SKM-1 treated with dmso at 0.1 percent for 144 hours (cell line): ENCODE data around the gene TLN1.

Experiments
- DNase-seq: peaks from one replicate; lab custom pipeline; 2025; ENCODE audit not compliant: unreplicated experiment; lab: John Stamatoyannopoulos, UW

The TLN1 gene, protein sequence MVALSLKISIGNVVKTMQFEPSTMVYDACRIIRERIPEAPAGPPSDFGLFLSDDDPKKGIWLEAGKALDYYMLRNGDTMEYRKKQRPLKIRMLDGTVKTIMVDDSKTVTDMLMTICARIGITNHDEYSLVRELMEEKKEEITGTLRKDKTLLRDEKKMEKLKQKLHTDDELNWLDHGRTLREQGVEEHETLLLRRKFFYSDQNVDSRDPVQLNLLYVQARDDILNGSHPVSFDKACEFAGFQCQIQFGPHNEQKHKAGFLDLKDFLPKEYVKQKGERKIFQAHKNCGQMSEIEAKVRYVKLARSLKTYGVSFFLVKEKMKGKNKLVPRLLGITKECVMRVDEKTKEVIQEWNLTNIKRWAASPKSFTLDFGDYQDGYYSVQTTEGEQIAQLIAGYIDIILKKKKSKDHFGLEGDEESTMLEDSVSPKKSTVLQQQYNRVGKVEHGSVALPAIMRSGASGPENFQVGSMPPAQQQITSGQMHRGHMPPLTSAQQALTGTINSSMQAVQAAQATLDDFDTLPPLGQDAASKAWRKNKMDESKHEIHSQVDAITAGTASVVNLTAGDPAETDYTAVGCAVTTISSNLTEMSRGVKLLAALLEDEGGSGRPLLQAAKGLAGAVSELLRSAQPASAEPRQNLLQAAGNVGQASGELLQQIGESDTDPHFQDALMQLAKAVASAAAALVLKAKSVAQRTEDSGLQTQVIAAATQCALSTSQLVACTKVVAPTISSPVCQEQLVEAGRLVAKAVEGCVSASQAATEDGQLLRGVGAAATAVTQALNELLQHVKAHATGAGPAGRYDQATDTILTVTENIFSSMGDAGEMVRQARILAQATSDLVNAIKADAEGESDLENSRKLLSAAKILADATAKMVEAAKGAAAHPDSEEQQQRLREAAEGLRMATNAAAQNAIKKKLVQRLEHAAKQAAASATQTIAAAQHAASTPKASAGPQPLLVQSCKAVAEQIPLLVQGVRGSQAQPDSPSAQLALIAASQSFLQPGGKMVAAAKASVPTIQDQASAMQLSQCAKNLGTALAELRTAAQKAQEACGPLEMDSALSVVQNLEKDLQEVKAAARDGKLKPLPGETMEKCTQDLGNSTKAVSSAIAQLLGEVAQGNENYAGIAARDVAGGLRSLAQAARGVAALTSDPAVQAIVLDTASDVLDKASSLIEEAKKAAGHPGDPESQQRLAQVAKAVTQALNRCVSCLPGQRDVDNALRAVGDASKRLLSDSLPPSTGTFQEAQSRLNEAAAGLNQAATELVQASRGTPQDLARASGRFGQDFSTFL (N-terminal part only)

DNA sequence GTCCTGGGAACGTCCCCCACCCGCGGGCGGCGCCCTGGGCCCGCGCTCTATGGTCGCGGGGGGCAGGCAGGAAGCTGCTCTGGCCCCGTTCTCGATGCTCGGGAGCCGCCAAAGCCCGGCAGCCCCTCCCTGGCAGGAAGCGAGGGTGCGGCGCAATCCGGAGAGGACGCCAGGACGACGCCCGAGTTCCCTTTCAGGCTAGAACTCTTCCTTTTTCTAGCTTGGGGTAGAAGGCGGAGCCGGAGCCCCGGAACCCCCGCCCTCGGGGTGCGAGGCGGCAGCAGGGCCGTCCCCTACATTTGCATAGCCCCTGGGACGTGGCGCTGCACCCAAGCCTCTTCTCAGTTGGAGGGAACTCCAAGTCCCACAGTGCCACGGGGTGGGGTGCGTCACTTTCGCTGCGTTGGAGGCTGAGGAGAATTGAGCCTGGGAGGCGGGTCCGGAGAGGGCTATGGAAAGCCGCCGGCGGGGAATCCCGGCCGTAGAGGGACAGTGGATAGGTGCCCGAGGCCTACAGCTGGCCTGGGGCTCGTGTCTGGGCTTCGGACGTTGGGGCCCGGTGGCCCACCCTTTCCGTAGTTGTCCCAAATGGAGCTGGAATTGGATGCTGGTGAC lies at the start of gene TLN1, which contains the start of gene CREB3:
Gene TLN1, minus strand, starts transcription at position 11 of the 615 bp plus-strand sequence. CDS start 6,501 bp downstream, outside the sequence.
Gene CREB3, plus strand, starts transcription at position 482 of the 615 bp plus-strand sequence. Its CDS starts 107 bp downstream, at position 589.
- DNase-seq, result peak; percentile 98

DNA sequence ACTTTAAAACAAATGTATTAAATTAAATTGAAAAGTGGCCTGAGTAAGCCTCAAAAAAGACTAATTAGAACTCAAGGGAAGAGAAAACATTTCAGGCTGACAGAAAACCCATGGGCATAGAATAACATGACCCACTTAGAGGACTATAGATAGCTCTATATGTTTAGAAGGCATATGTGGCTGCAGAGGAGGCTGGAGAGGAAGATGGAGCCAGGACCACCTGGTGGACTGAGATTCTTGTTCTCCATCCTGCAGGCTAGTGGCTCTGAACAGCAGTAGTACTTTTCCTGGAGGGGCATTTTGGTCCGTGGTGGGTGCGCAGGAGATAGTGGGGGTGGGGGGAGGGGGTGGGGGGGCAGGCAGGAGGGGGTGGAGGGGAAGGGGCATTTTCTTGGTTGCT lies 49.1 kb upstream of the TLN1 start:
- no peak for DNase-seq

DNA sequence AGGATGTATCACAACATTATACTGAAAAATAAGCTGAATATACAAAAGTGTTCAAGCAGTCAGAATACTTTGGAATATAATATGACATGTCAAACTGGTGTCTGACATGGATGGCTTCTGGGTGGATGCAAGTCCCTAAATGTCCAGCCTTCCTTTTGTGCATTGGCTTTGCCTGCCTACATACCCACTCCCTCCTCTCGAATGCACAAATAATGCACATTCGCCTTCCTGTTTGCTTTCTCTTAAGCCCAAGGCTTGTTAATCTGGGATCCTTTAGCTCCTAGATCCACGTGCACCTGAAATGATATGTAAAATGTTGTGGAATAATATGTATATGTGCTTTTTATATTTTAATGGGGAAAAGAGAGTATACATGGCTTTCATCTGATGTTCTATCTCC lies 46.5 kb upstream of the TLN1 start:
- no peak for DNase-seq

DNA sequence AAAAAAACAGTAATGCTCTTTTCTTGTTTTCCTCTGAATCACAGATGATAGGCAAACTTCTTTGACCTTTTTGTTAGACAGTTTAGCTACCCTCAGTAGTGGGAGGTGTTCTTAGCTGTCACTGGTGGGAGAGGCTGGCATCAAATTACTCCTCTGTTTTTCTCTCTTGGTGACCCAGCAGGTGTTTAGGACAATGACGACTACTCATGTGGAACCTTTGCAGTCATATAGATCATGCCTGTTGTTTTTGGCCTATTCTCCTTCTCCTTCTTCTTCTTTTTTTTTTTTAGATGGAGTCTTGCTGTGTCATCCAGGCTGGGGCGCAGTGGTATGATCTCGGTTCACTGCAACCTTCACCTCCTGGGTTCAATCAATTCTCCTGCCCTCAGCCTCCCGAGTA lies 44.0 kb upstream of the TLN1 start:
- DNase-seq, result no peak

DNA sequence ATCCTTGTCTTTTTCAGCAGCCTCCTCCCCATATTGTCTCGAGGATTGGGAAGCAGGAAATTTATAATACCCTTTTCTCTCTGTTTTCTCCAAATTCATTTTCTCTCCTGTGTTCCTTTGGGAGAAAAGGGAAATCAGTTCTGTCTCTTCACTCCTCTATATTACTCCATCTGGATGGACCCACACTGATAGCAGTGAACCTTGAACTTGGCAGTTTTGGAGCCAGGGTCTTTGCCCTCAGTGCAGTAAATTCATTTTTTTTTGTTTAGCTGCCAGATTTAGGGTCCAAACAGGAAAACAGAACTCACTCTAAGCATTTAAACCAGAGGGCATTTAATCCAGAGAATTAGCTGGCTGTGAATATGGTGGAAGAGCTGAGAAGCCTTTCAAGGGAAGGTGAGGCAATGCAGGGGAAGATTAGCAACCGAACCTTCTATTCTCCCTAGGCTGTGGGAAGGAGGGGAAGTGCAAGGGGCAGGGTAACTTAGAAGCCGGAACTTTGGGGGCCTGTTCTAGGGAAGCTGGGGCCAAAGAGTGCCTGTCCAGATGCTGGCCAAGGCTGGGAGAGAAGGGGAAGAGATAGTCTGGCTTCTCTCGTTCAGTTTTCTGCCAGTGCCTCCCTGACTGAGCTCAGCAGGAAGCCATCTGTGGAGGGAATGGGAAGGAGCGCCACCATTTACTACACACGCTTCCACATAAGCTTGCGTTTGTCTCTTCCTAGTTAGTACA lies 43.1 kb upstream of the TLN1 start:
- DNase-seq, result peak; percentile 69

DNA sequence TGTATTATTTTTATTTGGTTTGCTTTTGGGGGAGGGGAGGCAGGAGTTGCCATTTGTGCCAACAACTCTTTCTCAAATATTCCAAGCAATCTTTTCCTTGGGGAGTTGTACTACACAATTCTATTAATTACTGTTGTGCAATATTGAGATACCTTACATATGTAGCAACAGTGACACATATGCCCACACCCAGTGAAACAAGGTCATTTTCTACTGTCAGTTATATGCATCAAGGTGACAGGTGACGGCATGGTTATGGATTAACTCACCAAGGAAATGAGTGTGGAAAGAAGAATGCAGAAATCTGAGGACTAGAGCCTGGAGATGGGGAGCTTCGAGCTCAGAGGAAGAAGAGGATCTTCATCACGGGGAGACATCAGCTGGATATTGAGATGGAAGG lies 39.9 kb upstream of the TLN1 start:
- no peak for DNase-seq

DNA sequence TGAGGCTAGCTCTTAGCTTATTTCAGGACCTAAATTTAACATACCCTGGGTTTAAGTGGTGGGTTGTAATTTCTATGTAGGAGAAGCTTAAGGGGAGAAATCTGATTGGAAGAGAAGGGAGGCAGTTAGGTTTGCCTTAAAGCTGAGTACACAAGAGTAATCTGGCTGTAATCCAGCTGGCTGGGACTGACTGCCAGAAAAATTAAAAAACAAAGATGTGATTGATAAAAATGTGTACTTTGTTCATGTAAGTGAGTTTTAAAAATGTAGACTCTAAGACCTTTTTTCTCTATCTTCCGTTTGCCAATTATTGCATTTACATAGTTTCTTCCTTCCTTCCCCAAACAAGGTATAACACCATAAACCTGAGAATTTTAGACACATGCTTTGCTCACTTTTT lies 39.5 kb upstream of the TLN1 start:
- no peak for DNase-seq

DNA sequence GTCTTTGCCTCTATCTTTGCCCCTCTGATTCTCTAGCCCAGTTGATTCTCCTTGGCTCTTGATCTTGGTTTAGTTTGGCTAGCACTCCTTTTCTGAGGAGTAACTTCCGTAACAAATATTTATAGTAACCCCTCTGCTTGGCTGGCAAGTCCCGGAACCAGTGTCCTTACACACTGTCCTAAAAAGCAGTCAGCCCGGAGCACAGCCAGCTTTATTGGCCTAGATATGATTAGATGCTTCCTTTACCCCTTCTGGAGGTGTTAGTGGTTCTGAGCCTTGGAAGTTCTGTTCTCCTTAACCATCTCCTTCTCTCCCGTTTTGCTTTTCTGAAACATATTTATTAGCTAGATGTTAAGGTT lies 39.1 kb upstream of the TLN1 start:
- DNase-seq, result no peak

DNA sequence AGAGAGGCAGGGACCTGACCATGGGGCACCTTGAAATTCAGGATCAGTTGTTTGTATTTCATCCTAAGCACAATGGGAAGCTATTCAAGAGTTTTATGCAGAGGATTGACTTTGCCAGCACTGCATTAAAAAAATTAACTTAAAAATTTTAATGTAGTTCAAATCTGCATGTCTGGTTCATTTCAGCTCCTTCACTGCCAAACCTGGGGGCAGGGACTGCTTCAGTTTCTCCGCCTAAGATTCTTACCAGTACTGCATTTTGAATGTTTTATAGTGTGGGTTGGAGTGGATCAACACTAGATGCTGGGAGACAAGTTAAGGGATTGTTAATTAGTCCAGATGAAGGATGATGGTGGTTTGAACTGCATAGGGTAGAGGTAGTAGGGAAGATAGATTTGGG lies 37.8 kb upstream of the TLN1 start:
- DNase-seq, result no peak

DNA sequence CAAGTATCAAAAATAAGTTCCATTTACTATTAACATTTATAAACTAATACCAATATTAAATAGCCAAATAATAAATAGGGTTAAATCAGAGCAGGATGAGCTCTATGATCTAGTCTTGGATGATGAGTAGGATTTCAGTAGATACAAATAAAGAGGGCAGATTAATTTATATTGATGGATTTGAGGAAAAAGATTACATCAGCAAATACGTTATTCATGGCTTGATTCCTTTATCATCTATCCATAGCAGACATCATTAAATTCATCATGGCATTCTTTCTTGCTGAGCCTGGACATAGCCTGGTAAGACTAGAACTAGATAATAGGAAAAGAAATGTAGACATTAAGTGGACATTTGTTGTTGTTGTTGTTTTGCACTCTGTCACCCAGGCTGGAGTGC lies 35.5 kb upstream of the TLN1 start:
- no peak for DNase-seq

DNA sequence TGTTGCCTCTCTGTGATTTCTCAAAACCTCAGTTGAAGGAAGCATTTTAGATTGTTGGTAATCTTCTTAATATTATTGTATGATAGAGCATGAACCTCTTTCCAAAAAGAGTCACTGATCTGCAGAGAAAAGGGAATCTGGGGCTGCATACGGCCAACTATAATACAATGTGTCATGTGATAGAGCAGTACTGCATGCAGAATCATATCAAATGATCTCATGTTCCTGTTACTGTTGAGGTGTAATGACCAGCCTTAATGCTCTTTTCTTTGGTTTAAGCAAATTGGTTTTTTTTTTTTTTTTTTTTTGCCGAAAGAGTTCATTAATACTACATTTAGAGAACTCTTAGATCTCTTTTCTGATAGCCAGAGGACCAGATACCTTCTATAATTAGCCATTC lies 35.0 kb upstream of the TLN1 start:
- DNase-seq, result no peak

DNA sequence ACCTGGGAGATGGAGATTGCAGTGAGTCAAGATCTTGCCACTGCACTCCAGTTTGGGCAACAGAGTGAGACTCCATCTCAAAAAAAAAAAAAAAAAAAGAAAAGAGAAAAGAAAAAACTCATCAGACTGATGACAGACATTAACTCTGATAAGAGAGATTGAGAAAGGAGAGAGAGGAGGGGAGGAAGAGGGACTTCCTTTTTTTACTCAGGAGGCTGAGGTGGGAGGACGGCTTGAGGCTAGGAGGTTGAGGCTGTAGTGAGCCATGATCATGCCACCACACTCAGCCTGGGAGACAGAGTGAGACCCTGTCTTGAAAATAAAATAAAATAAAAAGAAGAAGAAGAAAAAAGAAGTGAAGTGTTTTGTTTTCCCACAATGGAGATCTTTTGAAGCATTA lies 31.8 kb upstream of the TLN1 start:
- no peak for DNase-seq

DNA sequence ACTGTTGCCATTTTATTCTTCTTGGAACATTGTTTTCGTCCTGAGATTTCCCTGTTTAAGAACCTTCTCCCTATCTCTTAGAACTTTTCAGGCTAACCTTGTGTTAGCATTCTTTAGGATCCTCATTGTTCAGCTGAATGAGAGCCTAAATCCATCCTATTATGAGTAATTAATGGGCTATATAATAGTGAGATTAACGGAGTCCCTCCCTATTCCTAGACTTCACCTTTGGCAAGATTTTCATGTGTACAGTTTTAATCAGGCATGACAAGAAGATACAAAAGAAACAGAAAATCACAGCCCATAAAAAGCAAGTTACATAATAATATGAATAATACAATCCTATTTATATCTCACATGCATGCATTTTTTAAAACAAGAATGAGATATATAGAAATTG lies 31.2 kb upstream of the TLN1 start:
- no peak for DNase-seq

DNA sequence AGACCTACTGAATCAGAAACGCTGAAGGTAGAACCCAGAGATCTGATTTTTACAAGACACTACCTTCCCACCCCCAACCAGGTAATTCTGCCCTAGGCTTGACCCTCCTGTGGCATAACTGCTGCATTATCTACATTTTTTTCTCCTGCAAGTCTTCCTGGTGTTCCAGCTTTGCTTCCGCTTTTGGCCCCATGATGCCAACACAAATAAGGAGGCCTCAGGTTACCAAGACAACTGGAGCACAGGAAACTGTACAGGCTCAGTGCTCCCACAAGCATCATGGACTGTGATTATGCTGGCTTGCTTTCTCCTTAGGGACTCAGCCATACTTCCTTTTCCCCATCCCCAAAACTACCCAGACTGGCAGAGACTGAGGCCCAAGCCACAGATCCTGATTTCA lies 28.7 kb upstream of the TLN1 start:
- DNase-seq, result no peak

DNA sequence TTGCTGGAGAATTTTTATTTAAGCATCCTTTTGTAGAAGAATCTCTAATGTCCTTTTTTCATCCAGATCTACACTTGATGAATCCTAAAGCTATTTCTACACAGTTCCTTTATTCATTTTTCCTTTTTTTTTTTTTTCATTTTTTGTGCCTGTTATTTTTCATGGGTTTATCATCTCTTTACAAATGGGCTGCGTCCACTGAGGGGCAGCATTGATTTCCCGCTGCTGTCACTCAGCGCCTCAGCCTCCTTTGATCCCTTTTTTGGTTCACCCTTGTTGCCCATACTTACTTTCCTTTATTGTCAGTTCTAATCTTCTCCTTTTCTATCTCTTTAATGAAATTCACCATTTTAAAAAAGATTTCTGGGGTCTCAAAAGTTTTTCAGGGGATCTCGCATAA lies 27.8 kb upstream of the TLN1 start:
- DNase-seq, result no peak

DNA sequence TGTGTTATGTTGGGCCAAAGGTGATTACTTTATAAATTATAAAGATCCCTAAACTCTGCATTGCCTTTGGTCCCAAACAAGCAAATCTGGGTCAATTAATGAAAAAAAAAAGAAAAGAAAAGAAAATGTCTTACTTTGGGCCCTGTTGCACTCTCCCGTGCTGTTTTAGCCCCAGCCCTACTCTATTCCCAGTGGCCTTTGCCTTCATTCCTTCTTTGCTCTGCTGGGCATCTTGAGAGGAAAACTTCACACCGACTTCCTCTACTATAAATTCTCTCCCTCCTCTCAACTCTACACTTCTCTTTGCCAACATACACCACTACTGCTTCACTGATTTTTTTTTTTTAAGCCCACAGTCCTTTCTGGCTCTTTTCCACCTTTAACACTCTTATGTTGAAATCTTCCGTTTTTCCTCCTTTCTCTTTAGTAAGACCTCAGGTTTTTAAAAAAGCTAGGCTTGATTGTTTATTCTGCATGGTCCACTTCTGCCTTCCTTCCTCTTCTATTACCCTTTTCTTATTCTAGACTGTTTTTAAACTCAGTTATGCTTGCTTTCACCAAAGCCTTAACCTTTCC lies 26.6 kb upstream of the TLN1 start:
- no peak for DNase-seq

DNA sequence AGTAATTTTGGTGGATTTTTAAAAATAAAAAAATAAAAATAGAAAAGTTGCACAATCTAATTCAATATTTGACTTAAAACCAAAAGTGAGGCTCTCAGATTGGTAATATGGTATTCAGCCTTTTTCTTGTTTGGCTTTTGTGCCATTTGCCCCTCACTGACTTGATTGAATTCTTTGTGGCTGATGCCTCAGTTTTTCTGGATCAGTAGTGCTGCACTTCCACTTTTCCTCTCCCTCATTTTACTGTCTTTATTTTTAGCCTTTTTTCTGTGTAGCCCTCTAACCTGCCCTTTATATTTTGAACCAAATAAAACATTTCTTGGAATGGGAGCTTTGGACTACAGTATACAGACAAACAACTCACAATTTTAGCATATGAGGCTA lies 25.9 kb upstream of the TLN1 start:
- DNase-seq, result no peak

DNA sequence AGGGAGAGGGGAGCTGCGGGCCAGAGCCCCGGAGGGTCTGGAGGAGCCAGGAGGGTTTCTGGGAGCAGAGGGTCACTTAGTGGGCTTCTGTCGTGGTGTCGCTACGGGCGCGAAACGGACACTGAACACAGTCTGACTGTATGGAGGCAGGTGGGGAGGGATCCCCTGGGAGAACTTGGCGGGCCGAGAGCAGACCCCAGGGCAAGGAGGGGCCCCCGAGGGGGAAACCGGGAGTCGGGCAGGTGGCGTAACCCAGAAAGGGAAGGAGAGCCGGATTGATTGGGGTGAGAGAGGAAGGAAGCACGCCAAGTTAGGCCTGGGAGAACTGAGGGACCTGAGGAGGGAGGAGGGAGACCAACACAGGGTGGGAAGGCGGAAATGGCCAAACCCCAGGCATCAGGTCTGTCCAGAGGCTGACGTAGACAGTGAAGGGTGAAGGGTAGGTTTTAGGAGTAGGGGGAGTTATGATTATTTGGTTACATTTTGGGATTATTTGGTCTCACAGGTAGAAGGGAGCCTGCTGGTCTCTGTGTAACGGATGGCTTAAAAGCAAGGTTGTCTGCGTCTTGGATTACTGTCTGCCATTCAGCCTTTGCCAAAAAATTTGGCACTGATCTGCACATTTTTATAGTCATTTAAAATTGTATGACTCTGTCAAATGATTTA lies 25.4 kb upstream of the TLN1 start:
- peak; percentile 53 for DNase-seq
